HG03064 (cell line): ENCODE measurements around the gene REXO1.

Experiments
- ATAC-seq: cut with Tn5 transposase; IDR thresholded peaks from one replicate; pipeline ENCODE4 v1.9.1; 2021; ENCODE audit warnings: low read depth; ENCODE audit not compliant: unreplicated experiment

The REXO1 gene

GRCh38 chr19:1860821-1861598 is 12.7 kb upstream of the REXO1 start:
- no peak for ATAC-seq

DNA sequence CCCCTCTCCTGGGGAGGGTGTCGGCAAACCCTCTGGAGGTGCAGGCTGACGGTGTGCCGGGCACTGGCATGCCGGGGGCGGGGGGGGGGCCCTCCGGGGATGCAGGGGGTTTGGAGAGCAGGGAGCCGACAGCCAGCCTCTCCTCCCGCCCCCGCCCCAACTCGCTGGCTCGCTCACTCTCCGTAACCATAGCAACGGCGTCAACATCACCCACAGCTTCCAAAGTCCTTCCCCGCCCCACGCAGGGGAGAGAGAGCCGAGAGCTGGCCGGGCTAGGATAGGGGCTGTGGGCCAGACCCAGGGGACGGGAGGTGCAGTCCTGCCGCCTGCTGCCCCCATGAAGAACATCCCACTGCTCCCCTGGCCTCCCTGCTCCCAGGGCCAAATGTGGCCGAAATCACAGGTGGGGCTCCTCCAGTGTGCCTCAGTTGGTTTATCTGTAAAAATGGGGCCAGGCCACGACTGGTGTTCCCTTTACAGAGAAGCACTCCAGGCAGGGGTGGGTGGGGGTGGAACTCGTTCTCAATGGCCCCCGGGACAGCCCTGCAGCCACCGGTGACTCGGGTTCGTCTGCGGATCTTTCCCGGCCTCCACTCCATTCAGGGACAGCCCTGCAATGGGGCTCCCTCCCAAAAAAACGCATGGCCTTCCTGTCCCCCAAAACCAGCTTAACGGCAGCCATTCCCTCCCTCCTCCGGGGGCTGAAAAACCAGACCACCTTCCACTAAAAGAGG is 11.9 kb upstream of the REXO1 start:
- no peak for ATAC-seq

GRCh38 chr19:1859331-1859781 is 11.1 kb upstream of the REXO1 start:
- ATAC-seq, result no peak

DNA sequence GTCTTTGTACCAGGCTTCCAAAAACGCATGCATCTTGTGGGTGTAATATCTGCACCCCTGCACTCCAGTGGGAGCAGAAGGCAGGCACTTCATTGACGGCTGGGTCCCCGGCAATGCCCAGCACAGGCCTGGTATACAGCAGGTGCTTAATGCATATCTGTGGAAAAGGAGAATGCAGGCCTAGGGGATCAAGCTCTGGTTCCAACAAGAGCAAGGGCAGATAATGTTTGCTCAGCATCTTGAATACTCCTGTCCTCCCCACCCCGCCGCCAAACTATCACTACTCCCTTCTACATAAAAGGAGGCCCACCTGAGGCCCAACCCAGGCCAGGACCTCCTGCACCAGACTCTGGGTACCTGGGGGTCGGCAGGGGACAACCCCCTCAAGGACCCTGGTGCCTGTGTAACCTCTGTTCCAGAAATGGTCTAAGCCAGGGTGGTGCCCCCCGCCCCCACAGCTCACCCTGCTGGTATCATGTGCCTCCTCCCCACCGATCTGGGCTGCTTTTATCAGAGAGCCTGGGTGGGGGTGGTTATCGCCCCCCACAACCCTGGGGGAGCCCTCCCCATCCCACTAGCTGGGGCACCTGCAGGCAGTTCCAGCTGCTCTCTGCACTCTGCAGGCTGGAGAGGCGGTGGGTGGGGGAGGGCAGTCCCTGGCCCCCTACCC is 10.3 kb upstream of the REXO1 start:
- no peak for ATAC-seq

- no peak for ATAC-seq
Measured at GRCh38 chr19:1857648-1858326, 9.5 kb upstream of the REXO1 start.

DNA sequence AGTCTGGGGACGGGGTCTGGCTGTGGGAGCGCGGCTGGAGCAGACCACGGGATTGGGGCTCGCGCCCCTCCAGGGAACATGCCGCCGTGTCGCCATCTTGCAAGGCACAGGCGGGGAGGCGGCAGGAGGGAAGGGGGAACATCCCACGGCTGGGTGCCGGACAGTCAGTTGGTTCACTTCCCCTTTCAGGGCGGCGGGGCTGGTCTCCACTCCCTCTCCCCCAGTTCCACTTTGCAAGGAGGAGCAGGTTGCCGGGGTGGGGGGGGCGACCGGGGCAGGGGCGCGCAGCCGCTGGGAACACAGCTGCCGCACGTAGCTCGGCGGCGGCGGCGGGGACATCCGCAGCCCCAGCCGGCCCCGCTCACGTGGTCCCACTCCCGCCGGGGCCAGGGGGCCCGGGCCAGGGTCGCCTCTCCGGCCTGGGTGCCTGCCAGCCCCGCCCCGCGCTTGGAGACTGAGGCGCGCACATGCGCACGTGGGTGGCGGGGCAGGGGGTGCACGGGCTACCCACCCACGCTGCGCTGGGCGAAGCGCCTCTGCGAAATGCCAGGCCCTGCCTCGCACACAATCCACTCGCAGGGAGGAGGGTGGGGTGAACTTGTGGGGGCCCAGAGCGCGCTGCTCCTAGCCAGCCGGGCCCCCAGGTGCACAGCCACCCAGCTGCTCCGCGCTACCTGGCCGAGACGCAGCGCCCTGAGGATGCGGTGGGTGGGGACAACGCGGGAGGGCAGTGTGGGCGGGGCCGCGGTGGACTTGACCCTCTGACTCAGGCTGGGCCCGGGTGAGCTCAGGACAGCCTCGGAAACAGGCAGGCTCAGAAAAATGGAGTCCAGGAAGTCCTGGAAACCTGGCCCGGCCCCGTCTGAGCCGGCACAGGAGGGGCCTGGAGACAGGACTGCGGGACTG is 8.7 kb upstream of the REXO1 start:
- no peak for ATAC-seq

DNA sequence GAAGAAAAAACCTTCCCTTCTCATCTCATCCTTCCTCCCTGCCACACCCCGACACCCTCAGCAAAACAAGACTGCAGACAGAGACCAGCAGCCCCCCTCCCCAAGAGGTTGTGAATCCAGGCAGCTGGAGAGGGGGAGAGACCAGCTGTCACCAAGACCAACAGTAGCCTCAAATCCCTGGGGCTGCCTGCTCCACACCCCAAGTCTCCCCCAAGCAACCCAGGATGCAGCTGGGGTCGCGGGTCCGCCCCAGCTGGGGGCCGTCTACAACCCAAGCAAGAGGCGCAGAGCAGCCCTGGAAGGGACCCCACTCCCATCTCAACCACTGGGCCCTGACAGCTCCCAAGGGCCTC is 8.0 kb upstream of the REXO1 start:
- ATAC-seq, result no peak

DNA sequence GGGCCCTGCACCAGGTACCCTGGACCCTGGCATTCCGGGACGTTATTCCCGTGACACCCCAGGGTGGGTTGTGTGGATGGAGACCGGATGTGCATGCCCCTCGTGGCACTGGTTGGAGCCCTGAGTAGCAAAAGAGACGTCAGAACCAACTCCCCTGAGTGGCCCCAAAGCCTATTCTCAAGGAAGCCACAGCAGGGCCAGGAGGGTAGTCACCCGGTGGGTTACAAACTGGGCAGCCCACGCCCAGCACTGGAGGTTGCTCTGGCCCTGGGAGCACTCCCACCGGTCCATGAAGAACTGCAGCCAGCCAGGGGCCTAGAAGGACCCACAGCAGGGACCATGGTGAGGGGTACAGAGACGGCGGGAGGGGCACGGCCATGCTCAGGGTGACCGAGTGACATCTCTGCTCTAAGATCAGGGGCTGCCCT is 7.6 kb upstream of the REXO1 start:
- ATAC-seq, result no peak

GRCh38 chr19:1855040-1855827 is 7.0 kb upstream of the REXO1 start:
- ATAC-seq, result no peak

DNA sequence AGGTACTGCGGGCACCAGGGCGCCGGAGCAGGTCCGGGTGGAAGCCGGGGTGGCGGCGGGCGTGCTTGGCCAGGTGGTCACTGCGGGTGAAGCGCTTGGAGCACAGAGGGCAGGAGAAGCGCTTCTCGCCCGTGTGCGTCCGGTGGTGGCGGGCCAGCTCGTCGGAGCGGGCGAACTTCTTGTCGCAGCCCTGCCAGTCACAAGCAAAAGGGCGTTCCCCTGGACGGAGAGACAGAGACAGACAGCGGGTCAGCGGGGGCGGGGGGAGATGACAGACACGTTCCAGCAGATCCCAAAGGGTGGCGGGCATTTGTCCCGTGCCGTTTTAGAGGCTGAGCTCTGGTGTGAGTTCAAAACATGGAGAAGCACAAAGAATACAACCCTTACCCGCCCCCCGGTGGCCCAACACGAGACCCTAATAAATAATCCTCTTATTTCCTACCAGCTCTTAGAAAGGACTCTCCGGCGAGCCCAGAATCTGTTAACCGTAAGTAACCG is 6.3 kb upstream of the REXO1 start:
- no peak for ATAC-seq

DNA sequence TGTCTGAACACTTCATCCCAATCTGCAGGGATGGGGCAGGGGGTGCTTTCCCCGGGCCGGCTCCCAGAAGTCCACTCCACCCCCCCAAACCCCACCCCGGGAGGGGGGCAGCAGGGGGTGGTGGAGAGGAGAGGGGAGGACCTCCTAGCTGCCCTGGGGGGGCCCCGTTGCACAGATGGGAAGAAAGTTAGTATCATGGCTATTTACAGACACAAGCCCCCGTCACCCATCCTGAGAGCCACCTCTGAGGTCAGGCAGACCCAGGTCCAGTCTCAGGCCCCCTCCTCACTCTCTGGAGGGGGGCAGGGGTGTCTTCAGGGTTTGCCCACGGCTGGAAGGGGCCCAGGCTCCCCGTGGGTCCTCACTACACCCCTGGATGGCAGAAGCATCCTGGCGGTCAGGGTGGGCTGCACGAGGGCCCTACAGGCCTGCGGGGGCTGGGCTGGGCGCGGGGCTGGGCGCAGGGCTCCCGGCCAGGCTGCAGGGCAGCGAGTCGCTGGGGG is 5.8 kb upstream of the REXO1 start:
- ATAC-seq, result no peak

GRCh38 chr19:1853295-1854038 is 5.2 kb upstream of the REXO1 start:
- no peak for ATAC-seq

- ATAC-seq, result no peak
Measured at GRCh38 chr19:1852581-1853128, 4.4 kb upstream of the REXO1 start.

- no peak for ATAC-seq
Measured at GRCh38 chr19:1851654-1852580, 3.6 kb upstream of the REXO1 start.

GRCh38 chr19:1850809-1851653 is 2.7 kb upstream of the REXO1 start:
- ATAC-seq, result no peak

DNA sequence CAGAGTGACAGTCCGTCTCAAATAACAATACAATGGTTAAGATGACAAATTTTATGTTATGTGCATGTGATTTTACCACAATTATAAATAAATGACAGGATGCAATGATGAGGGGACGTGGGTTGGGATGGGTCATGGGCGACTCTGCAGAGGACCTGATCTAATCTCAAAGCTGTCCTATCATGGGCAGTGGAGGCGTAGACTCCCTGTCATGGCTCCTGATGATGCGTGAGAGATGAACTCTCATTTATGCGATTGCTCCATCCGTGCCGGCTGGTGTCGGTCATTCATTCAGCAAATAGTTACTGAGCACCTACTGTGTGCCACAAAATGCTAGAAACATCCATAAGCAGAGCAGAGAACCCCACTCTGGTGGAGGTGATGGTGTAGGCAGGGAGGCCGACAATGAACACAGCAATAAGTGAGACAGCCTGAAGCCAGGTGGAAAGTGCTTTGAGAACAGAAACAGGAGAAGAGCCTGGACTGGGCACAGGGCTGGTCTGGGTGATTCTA is 1.7 kb upstream of the REXO1 start:
- no peak for ATAC-seq
